HG02642 (cell line): Measurements from ENCODE around the gene ZBTB40.

ENCODE experiments used
- ATAC-seq: cut with Tn5 transposase; IDR thresholded peaks from one replicate; pipeline ENCODE4 v1.9.1; 2021; ENCODE audit warnings: mild to moderate bottlenecking; ENCODE audit not compliant: unreplicated experiment, poor library complexity

The ZBTB40 gene

DNA sequence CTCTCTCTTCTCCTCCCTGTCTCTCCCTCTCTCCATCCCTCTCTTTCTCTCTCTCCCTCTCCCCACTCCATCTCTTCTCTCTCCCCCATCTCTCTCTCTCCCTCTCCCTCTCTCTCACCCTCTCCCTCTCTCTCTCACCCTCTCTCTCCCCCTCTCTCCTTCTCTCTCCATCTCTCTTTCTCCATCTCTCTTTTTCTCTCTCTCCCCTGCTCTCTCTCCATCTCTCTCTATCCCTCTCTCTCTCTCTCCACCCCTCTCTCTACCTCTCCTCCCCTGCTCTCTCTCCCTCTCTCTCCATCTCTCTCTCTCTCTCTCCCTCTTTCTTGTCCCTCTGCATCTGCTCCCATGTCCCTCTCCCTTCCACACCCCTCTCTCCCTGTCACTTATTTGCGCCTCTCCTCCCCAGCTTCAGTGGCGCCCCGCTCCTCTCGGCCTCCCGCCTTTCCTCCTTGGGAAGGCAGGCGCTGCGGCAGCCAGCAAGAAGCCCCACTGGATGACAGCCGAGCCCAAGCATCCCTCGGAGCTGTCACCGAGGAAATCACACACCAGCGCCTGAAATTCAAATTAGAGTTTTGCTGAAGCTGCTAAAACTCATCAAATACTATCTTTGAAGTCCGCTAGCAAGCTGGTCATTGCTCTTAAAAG, 96.3 kb downstream of the ZBTB40 start:
- ATAC-seq, result no peak

DNA sequence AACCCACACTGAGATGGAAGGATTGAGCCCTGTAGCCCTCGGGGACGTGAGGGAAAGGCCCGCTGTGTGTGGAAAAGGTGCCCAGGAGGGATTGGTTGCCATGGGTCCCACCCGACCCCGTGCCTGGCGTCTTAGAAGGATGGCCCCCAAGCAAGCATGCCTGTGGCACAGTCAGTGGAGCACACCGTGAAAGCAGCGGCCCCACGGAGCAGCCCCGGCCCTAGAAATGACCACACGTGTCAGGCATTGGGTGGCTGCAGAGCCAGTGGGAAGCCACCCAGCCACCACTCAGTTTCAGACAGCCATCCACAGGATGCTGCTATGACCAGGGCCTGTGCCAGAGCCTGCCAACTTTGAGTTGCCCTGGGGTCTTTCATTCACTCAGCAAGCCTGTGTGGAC, 98.4 kb downstream of the ZBTB40 start:
- ATAC-seq, result no peak

DNA sequence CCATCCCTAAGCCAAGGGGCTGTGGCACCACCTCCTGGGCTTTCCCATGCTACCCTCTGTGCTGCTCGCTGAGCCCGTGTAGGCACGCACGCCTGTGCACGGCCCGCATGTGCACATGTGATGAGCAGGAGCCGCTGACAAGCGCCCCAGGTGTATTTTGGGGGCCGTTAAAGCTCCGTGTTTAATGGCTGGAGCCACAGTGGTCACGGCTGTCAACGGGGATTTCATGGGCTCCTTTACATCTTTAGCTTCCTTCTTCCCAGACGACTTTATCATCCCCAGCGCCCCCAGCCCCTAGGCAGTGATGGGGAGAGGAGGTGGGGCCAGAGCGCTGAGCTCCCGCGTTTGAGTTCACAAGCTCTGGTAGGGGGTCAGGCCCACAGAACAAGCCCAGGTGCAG, 99.9 kb downstream of the ZBTB40 start:
- ATAC-seq, result no peak

DNA sequence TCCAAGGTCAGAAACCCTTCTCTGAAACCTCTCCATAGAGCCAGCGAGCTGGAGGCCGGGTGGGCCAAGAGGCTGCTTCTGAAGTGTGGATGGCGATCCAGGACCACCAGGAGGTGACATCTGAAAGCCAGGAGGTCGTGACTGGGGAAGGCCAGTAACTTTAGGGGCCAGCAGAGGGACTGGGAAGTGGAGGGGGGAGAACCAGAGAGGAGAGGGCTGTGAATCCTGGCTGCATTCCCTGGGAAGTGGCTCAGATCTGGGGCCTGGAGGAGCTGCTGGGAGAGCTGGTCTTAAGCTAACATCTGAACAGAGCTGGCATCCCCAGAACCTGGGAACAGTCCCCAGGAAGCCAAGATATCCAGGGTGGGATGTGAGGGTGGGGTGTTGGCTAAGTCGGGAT, 100.4 kb downstream of the ZBTB40 start:
- ATAC-seq, result no peak

DNA sequence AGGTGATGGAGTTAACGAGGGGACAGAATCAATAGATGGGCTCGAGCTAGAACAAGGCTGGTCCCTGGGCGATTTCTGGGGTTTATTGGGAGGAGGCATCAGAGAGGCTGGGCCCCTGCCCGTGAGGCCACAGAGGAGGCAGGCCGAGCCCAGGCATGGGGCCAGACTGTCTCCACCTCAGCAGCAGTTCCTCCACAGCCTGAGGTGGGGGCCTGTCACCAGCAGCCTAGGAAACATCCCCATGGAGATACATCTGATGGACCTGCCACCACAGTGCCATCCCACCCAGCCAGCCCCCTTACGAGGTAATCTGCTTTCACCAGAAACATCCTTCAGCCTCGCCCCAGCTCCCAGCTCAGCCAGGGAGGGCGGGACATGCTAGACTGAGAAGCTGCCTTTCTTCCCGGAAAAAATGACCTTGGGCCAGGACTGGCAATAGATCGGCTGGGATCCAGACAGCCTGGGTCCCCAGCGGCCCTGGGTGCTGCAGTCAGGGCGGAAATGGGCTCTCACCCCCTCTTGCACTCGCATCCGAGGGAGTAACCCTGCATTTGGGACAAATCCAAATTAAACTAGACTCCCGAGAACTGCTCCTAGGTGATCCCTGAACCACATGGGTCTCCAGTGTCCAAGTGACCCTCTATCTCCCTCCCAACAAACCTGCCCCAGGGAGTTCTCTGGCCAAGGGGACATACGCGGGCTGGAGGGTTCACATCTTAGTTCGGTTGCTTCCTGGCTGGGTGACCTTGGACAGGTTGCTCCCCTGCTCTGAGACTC, 101.6 kb downstream of the ZBTB40 start:
- ATAC-seq, result no peak

DNA sequence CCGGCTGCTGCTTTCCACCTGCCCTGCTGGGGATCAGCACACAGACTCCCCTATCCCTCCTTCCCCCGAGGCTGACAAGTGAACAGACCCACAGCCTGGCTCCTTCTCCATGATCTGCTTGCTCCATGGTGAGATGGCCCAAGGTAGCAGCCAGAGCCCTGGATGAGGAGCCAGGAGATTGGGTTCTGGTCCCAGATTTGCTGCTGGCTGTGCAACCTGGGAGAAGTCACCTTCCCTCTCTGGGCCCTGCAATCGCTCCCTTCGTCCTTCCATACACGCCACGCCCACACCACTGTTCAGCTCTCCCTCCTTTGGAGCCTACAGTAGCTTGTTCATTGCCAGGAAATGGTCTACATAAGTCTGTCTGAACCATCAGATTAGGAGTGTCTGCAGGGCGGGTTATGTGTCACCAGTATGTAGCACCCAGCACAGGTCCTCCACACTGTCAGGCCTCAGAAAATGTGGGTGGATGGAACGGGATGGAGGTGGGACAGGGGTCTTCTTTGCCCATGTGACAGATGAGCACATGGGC, 102.4 kb downstream of the ZBTB40 start:
- ATAC-seq, result no peak

DNA sequence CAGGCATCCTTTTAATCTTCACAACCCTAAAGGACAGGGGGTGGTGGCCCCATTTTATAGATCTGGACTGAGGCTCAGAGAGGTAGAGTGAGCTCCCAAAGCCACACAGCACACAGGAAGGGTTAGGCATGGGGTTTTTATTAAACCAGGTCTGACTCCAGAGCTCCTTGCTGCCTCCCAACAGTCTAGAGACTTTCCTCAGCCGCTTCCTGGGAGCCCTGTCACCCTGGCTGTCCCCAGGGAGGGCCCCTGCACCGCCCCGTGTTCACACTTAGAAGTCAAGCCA, 103.7 kb downstream of the ZBTB40 start:
- no peak for ATAC-seq

DNA sequence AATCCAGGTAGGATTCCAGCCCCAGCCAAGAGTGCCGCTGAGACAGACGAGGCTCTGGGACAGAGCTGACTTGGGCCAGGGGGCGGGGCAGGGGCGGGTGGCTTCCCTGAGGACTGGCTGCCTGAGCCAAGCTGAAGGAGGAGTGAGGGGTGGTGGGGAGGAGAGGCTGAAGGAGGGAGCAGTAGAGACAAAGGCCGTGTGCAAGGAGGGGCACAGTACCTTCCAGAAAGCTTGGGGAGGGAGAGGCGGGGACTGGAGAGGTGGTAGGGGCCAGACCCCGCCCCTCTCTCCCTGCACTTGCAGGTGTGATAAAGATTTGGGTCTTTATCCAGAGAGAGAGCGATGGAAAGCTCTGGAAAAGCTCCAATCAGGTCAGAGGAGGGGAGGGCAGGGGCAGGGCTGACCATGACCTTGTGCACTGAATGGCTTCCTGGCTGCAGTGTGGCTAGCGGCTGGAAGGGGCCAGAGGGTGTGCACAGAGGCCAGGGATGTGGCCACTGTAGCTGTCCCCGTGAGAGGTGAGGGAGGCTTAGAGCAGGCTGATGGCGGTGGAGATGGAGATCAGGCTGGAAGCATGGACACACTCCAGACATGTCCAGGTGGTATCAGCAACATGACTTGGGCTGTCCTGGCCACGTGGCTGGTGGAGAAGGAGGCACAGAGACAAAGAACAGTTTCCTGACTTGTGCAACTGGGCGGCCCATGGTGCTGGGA, 104.9 kb downstream of the ZBTB40 start:
- no peak for ATAC-seq

DNA sequence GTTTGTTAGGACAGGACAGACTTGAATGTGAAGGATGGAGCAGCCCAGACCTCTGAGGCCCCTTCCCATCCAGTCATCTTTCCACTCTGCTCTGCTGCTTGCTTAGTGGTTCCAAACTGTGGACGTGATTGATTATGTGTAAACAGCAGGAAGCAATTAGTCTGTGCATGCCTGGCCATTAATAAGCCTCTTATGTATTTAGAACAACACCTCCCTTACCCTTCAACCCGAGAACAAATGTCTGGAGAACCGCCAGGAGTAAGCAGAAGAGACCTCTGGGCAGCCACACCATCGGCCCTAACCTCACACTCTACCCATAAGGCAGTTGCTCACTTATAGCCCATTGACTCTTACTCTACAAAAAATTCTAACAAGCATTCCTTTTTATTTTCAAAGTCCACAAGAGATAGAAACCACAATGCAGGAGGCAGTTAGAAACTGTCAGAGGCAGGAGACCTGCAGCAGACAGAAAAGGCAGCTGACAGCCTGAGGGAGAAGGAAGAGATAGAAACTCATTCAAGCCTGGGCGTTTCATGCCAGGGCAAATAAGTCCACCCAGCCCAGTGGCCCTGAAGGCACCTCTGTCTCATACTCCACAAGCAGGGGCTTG, 105.8 kb downstream of the ZBTB40 start:
- no peak for ATAC-seq

DNA sequence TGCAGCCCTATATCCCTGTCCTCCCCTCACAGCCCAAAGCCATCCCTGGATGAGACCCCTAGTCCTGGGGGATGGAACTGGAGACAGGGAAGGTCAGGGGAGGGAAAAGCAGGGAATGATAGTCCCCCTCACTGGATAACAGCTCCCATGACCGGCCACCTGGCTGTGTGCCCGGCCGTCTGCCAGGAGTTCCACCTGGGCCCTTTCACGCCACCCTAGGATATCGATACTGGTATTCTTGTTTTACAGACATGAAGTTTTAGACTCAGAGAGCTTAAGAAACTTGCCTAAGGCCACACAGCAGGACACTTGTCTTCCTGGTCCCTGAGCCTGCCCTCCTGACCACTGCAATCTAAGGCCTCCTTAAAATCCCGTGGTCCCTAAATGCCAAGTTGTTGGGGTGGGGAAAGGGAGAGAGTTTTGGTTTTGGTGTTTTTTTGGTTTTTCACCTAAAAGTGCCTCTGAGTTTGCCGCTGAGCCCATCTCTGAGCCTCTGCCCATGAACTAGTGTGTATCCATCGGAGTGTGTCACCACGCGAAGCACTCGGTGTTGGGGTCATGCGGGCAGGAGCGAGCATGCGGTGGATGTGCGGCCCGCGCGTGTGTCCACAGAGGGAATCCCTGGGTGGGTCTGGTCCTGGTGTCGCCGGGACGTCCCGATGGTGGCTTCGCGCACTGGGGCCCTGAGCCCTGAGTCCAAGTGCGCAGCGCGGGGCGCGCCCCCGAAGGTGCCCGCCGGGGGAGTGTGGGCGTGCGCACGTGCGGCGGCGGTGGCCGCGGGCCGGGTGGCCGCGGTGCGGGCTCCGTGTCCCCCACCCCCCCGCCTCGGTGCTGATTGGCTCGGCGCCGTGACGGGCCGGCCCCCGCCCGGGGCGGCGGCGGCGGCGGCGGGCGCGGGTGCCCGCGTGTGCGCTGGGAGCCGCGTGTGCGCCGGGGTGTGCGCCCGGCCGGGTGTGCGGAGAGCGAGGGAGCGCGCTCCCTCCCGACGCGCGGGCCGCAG, 111.2 kb downstream of the ZBTB40 start, which contains the start of gene EPHA8:
TSS of gene EPHA8 (plus strand) at position 906 of the 1,000 bp plus-strand sequence. CDS start 147 bp downstream, outside the sequence.
- no peak for ATAC-seq

DNA sequence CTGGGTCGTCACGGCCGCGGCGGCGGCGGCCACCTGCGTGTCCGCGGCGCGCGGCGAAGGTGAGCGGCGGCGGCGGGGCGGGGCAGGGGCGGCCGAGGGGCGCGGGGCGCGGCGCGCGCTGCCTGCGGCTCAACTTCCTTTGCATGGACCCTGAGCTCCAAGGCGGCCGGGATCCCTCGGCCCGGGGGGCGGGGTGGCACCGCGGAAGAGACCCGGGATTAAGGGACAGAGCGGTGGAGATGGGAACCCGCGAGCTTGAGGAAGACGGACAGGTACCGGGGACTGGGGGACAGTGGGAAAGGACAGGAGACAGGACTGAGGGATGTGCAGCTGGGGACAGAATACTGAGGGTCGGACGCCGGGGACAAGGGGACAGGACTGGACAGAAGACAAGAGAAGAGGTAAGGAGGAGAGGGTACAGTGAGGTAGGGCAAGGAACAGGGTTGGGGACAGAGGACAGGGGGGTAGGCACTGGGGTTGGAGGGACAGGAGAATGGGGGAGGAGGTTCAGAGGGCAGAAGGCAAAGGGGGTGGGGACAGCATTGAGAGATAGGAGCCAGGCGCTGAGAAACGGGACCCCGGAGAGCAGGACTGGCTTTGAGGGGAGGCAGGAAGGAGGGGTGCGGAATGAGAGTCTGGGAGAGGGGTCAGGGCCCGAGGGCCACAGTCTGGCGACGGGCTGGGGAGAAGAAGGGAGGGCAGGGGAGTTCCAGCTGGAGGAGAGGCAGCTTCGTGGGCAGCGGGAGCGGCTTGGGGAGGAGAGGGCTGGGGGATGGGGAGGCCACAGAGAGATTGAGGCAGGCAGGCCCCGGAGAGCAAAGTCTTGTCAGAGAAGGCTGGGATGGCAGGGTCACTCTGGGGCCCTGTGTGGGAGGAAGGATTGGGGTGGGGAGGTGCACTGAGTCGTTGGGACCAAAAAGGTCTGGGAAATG, 112.3 kb downstream of the ZBTB40 start:
- ATAC-seq, result no peak

DNA sequence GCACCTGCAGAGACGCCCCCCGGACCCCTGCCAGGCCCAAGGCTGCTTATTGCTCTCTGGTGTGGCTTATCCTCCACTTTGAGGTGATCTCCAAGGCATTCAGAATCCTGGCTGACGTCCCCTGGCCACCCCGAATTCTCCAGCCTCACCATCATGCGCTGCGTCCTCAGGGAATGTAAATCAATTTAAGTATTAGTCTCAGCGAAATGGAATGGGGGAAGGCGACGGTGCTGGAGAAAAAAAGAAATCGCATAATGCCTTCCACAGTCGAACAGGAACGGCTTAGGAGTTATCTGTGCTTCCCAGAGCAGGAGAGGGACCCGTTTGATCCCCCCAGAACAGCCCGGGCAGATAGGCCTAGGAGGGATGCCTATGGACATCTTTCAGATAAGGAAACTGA, 114.5 kb downstream of the ZBTB40 start:
- ATAC-seq, result no peak

DNA sequence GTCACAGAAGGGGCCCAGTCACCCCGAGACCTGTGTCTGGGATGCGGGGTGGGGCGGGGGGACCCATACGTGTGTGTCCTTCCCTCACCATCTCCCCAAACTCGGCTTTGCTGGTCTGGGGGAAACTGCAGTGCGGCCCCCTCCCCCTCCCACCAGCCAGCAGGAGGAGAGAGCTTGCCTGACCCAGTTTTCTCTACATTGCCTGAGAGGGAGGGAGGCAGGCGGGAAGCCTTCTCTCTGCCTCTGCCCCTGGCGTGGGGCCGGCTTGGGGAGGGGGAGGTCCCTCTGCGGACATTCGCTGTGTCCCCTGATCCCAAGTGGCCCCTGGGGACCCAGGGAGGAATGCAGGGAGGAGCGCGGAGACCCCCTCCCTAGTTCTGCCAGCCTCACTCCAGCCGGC, 115.5 kb downstream of the ZBTB40 start:
- no peak for ATAC-seq

DNA sequence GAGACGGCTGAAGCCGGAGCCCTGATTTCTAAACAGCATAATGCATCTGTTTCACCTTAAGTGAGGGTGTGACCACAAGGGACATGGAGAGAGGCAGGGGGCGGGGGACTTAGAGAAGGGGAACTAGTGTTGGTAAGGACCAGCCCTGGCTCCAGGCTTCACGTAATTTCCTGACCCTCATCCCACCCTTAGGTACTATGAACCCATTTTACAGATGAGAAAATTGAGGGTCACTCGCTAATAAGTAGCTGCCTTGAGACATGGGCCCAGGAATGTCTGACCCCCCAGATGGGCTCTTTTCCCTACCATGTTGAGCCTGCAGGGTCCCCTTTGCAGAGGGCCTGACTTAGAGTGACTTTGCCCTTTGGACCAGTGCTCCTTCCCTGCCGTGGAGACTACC, 116.3 kb downstream of the ZBTB40 start:
- no peak for ATAC-seq

DNA sequence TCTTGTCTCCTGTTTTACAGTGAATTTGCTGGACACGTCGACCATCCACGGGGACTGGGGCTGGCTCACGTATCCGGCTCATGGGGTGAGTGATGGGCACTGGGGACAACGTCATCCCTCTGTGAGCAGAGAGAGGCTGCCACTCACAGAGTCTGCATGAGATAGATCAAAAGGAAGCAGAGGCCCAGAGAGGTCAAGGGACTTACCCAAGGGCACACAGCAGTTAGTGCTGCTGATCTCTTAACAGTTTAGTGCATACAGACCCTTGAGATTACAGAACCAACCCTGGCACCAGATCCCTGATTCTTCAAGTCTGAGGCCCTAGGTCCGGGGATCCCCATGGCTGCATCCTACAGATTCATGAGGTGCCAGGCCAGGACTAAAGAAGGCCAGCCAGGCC, 117.6 kb downstream of the ZBTB40 start:
- no peak for ATAC-seq

DNA sequence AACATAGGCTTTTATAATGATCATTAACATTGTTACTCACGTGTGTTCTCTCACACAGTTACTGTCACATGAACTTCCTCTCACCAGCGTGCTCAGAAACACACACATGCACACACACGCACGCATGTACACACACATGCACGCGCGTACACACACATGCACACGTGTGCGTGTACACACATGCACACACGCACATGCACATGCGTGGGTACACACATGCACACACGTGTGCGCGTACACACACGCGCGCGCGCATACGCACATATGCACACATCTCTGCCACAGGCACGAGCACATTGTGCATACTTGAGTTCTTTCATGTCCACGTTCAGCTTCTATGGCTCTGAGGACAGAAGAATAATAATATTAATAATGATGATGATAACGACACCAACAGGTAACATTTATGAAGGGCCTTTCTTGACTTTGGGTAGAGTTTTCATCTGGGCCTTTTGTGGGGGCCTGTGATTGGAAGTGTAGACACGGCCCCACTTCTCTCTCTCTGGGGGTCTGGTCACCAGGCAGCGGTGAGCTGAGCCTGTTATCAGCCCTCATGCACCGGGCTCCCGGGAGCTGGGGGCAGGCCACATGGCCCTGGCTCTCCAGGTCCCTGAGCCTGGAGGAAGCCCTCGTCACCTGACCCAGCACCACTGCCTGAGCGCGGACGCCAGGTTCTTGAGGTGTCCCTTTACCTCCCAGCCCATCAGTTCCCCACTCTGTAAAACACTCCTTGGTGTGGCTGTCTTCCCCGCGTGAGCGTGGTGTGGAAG, 118.7 kb downstream of the ZBTB40 start:
- no peak for ATAC-seq

DNA sequence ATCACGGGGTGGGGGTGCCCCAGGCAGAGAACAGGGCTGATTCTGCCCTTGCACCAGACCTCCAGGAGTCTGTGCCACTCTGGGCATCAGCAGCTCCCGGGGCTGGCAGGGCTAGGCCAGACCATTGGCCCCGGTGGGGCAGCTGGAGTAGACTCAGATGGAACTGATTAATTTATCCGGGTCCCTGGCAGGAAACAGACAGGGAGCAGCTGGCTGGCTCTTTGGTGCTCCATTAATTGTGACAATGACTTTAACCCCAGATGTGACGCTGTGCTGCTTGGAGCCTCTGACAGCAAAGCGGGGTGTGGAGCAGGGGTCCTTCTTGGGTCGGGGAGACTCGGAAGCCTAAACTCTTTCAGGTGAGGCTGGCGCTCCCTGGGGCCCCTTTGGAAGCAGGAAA, 121.2 kb downstream of the ZBTB40 start:
- no peak for ATAC-seq

DNA sequence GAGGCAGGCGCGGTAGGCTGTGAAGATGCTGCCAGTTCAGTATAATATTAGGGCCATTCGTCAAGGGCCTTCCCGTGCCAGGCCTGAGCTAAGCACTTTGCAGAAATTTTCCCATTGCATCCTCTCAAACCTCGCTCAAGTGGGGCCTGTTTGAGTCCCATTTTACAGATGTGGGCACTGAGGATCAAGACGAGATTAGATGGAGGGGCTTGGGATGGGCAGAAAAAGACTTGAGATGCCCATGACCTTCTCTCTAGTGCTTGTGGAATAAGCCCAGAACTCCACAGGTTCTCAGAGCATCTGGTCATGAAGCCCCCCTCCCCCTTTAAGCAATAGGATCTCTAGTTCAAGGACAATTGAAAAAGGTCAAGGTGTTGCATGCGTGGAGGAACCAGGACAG, 121.6 kb downstream of the ZBTB40 start:
- no peak for ATAC-seq
